Stimulated activated CD8-positive, alpha-beta memory T cell treated with anti-CD3 and anti-CD28 coated beads, Interleukin-15, amount 100 ng/mL, for 48 hours (primary cell): ENCODE data around the gene UXS1.

Source experiments
- DNase-seq, 2 donors: peaks; one replicate each; pipeline ENCODE4 v3.0.0-alpha.2; 2020; ENCODE audit warnings: low read depth in 2 of 2

UXS1 gene

DNA sequence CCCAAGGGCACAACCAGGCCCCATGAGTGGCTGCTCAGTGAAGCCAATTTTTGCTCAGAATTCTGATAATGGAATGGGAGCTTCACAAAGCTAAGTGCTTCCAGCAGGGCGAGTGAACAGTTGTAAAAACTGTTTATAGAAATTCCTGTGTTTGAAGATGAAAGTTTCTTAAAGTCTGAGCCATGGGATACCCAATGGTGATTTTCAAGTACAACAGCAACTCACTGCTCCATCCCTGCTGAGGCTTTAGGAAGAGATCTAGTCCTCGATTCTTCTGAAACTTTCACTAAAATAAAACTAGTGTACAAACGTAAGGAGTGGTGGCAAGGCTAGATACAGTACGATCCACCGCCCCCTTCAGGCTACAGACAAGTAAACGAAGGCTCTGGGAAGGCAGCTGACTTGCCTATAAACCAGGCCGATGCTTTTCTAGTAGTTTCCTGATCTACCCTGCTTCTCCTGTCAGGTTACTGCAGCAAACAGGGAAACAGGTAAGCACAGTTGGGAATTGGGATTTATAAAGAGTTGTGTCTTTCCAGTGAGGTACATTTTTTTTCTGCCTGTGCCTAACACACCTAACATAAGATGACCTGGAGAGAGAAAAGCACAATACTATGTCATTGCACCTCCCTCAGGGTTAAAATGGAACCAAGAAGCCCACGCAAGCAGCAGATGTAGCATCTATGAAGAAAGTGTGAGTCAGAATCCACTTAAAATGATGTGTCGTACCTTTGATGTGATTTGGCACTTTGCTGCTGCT lies 108.7 kb downstream of the UXS1 start:
- DNase-seq = peak in 1 of 2 donors; percentile 35

- no peak for DNase-seq
These were observed 113.1 kb downstream of the UXS1 start for GRCh38 chr2:106080959-106081358.

DNA sequence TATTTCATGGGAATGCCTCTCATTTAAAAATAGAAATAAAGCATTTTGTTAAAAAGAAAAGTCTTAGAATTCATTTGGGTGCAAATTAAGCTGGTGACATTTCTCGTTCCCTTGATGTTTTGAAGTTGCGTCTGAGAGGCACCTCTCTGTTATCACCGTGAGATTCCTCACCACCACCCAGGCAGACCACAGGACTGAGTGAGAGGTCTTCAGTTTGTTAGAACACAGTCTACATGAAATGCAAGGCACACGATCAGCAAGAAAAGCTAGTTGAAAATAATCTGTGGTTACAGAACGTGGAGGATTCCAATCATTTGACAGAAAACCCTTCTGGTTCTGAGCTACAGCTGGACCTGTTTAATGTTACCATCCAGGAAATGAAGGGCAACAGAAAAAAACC lies 116.0 kb downstream of the UXS1 start:
- no peak for DNase-seq

DNA sequence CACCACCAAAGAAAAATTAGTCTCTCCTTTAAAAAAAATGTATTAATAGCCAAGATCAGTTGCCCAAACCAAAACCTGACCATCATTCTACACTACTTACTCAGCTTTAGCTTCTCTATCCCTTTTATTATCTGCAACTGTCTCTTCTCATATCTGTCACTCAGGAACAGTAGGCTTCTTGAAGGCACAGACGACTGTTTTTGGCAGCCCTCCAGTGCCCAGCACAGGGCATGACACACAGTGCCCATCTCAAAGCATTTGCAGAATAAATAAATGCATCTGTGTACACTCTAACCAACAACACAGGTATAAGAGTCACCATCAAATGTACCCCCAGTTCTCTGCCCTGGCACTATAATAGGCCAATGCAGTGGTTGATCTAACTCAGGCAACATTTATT lies 117.2 kb downstream of the UXS1 start:
- no peak for DNase-seq

DNA sequence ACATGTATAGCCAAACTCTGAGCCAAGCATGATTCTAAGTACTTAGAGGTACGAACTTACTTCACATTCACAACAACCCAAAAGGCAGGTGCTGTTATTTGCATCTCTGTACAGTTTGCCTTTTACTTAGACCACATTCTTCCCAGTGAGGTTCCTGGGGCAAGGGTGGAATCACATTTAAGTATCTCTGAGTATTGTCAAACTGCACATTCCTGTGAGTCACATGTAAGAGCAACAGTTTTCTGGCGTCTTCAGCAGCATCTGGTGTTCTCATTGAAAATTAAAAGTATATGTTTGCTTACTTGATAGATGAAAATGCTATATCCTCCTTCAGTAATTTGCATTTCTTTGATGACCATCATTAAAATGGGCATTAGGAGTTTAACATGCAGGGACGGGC lies 119.1 kb downstream of the UXS1 start:
- no peak for DNase-seq

DNA sequence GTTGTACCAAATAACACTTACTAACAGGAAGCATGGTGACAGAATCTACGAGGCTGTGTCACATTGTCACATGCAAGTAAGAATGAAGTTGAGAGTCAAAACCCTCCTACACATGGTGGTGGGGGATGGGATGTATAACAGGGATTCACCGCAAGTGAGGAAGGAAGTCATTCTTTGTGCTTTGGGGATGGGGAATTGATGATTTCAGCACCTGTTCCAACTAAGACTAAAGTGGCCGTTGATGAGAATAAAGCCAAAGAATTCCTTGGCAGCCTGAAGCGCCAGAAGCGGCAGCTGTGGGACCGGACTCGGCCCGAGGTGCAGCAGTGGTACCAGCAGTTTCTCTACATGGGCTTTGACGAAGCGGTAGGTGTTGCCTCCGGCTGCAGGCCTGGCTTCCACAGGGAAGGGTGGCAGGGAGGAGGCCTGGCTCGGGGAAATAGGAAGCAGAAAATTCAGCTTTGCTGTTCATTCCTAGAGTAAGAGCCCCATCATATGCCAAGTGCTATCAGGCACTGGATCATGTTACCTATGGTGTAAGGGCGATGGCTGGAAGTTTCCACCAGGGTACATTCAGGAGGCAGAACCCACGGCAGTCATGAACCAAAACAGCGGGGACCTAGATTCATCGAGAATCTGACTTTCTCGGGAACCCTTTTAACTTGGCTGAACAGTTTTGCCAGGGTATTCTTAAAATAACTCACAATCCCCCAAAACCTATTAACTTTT lies 120.3 kb downstream of the UXS1 start:
- DNase-seq = no peak

- DNase-seq = no peak
These were observed 123.9 kb downstream of the UXS1 start for GRCh38 chr2:106070181-106070580.

DNA sequence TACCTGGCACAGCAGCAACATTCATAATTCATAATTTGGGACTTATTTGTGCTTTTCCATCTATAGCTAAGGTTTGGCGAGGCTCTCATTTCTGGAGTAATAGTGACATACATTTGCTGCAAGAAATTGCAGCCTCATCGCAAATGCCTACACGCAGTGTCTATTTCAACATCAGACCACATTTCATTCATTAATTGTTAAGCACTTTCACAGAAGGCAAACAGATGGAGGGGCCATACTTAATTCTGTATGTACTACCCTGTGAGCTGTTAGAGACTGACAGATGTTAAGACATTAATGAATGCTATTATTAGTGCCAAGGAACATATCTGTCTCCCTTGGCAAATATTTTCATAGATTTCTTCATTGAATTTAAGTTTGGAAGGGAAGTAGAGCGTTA lies 125.7 kb downstream of the UXS1 start:
- no peak for DNase-seq

GRCh38 chr2:106065983-106066820 lies 127.9 kb downstream of the UXS1 start:
- DNase-seq = no peak

DNA sequence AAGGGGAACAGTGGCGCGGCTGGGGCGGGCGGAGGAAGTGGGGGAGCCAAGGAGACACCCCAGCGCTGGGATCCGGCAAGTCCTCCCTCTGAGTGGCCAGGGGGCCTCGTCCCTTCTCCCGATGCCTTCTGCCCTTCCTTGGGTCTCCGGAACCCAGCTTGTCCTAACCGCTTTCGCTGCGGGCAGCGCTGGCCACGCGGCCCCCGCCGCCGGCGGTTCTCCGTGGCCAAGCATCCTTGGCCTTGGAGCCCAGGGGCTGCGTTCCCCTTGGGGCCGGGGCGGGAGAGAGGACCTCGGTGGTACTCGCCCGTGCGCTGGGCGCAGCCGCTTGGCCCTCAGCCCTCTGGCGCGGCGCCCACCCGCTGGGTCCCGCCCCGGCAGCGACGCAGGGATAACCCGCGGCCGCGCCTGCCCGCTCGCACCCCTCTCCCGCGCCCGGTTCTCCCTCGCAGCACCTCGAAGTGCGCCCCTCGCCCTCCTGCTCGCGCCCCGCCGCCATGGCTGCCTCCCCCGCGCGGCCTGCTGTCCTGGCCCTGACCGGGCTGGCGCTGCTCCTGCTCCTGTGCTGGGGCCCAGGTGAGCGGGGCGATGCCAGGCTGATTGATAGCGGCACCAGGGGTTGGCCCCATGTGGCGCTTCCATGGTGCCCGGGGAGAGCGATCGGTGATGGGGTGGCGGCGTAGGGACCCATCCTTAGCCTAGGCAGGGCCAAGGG lies 128.7 kb downstream of the UXS1 start:
- no peak for DNase-seq

DNA sequence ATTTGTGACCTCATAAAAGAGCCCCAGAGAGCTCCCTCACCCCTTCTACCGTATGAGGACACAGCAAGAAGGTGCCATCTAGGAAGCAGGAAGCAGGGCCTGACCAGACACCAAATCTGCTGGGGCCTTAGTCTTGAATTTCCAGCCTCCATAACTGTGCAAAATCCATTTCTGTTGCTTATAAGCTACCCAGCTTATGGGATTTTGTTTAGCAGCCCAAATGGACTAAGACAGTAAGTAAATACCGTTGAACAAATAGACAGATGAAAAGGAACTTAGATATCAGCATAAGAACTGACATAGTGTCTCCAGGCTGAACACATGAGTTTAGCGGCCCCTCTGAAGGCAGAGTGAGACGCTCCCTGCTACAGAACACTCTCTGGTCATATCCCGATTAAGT lies 130.9 kb downstream of the UXS1 start:
- DNase-seq = no peak

GRCh38 chr2:106062627-106063026 lies 131.5 kb downstream of the UXS1 start:
- no peak for DNase-seq

- DNase-seq = no peak
These were observed 132.3 kb downstream of the UXS1 start for GRCh38 chr2:106061611-106062349.

GRCh38 chr2:106059416-106060065 lies 134.6 kb downstream of the UXS1 start:
- DNase-seq = no peak

DNA sequence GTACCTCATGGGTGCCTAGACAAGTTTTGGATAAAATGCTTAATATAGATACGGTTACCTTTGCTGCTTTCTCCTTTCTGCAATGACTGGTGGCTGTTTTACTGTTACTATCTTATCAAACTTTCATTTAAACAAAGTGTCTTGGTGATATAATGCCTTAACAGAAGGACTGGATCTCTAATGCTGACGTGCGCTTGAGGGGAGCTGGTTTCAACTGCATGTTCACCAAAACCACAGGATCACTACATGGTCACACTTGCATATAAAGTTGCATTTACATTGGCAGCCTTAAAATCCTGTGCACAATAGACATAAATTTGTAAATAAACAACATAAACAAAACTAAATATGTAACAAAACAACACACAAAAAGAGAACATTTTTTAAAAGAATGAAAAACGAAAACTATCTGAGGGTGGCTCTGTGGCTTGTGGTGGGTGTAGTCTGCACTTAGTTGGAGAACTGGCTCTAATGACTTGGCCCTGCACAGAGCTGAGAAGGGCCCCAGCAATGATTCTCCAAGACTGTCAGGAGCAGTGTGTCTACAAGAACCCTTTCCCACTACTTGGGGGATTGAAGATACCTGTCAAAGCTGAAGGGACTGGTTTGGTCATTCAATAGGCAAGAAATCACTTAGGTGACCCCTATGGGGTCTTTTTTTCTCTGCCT lies 135.5 kb downstream of the UXS1 start:
- no peak for DNase-seq

DNA sequence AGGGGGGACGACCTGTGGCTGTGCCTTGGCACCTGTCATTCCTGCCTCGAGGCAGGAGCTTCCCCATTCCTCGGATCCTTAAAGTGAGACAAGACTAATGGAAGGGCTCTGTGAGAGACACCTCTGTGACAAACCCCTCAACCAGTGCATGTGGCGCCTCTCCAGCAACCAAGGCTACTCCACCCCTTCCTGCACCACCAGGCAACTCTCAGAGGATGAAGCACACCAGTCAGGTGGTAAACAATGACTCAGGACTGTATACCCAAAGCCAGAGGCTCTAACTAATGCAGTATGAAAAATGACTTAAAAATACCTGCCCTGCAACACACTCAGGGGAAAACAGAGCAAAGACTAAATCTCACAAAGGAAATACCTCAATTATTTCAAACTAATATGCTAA lies 136.9 kb downstream of the UXS1 start:
- DNase-seq = peak; percentile 21 to 32

- no peak for DNase-seq
These were observed 139.0 kb downstream of the UXS1 start for GRCh38 chr2:106054880-106055655.

GRCh38 chr2:106054321-106054720 lies 139.8 kb downstream of the UXS1 start:
- no peak for DNase-seq

- no peak for DNase-seq
These were observed 140.5 kb downstream of the UXS1 start for GRCh38 chr2:106053581-106053980.
